Subcutaneous abdominal adipose tissue (tissue), 5 donors: Measurements from ENCODE around the gene ZNF302.

Experiments
- H3K27ac ChIP-seq: one replicate; pipeline ENCODE4 v1.7.0; 2013; ENCODE audit warnings: low read depth, mild to moderate bottlenecking, inconsistent platforms, low read length, moderate library complexity
- H3K27me3 ChIP-seq, 5 donors: one replicate each; pipeline ENCODE4 v1.7.0; 2013; ENCODE audit warnings: low read length in 5 of 5, inconsistent platforms in 1 of 5; ENCODE audit not compliant: control insufficient read depth in 5 of 5, insufficient read depth in 4 of 5
- H3K36me3 ChIP-seq, 5 donors: one replicate each; pipeline ENCODE4 v1.7.0; 2013; ENCODE audit warnings: low read length in 5 of 5; ENCODE audit not compliant: control insufficient read depth in 5 of 5, insufficient read depth in 5 of 5
- H3K4me1 ChIP-seq, 5 donors: one replicate each; pipeline ENCODE4 v1.7.0; 2013; ENCODE audit warnings: low read length in 5 of 5, mild to moderate bottlenecking in 3 of 5, moderate library complexity in 1 of 5; ENCODE audit not compliant: control insufficient read depth in 5 of 5, insufficient read depth in 5 of 5
- H3K4me3 ChIP-seq, 5 donors: one replicate each; pipeline ENCODE4 v1.7.0; 2013; ENCODE audit warnings: low read length in 5 of 5, low read depth in 1 of 5
- H3K9ac ChIP-seq, 5 donors: one replicate each; pipeline ENCODE4 v1.7.0; 2013; ENCODE audit warnings: low read length in 5 of 5, mild to moderate bottlenecking in 4 of 5, moderate library complexity in 3 of 5
- H3K9me3 ChIP-seq, 5 donors: one replicate each; pipeline ENCODE4 v1.7.0; 2013; ENCODE audit warnings: low read length in 5 of 5; ENCODE audit not compliant: control insufficient read depth in 5 of 5
- donor health status: healthy.
- donor health status: healthy.
- donor health status: healthy.
- donor health status: healthy.
- donor health status: healthy.

The ZNF302 gene

GRCh38 chr19:34686455-34686854, 9.0 kb downstream of the ZNF302 start:
- Histone ChIP-seq H3K9me3 (peaks cover 23 to 62% (median 48%) of the 10 kb centered on the region in 5 donors), H3K4me1 (no peaks in the 10 kb centered on the region), H3K36me3 (peaks cover 25 to 34% (median 32%) of the 10 kb centered on the region in 5 donors), H3K27ac (no peak overlapping the region), H3K27me3 (no peaks in the 10 kb centered on the region), H3K4me3 (no peak overlapping the region), H3K9ac (no peak overlapping the region)

GRCh38 chr19:34687348-34687747, 9.9 kb downstream of the ZNF302 start:
- no peaks in the 10 kb centered on the region for H3K4me1 ChIP-seq
- peaks cover 17 to 57% (median 41%) of the 10 kb centered on the region in 5 donors for H3K9me3 ChIP-seq

GRCh38 chr19:34688592-34688991, 11.1 kb downstream of the ZNF302 start:
- Histone ChIP-seq H3K9me3 (peaks cover 15 to 46% (median 40%) of the 10 kb centered on the region in 5 donors), H3K27me3 (no peaks in the 10 kb centered on the region), H3K27ac (no peak overlapping the region)

More at GRCh38 chr19:34687348-34687747, 9.9 kb downstream of the ZNF302 start:
- peak overlapping the region in 1 of 5 donors; percentile 4 for H3K4me3 ChIP-seq
- H3K27me3 ChIP-seq: no peaks in the 10 kb centered on the region
- no peak overlapping the region for H3K9ac ChIP-seq
- H3K36me3 ChIP-seq: peaks cover 16 to 27% (median 25%) of the 10 kb centered on the region in 5 donors
- no peak overlapping the region for H3K27ac ChIP-seq

GRCh38 chr19:34690372-34690771, 12.9 kb downstream of the ZNF302 start:
- H3K27ac ChIP-seq: no peak overlapping the region
- H3K4me1 ChIP-seq: no peaks in the 10 kb centered on the region
- H3K9ac ChIP-seq: no peak overlapping the region
- peaks cover 8 to 33% (median 26%) of the 10 kb centered on the region in 5 donors for H3K9me3 ChIP-seq
- H3K36me3 ChIP-seq: no peaks in the 10 kb centered on the region
- H3K27me3 ChIP-seq: no peaks in the 10 kb centered on the region
- no peak overlapping the region for H3K4me3 ChIP-seq

More at GRCh38 chr19:34688592-34688991, 11.1 kb downstream of the ZNF302 start:
- H3K9ac ChIP-seq: no peak overlapping the region
- peaks cover 3 to 15% (median 13%) of the 10 kb centered on the region in 5 donors for H3K36me3 ChIP-seq
- H3K4me1 ChIP-seq: no peaks in the 10 kb centered on the region
- H3K4me3 ChIP-seq: no peak overlapping the region

GRCh38 chr19:34692549-34692948, 15.1 kb downstream of the ZNF302 start:
- no peak overlapping the region for H3K9ac ChIP-seq

GRCh38 chr19:34707661-34708060, 30.2 kb downstream of the ZNF302 start:
- H3K4me1 ChIP-seq: no peaks in the 10 kb centered on the region
- no peaks in the 10 kb centered on the region for H3K36me3 ChIP-seq
- H3K27ac ChIP-seq: no peak overlapping the region
- no peak overlapping the region for H3K9ac ChIP-seq
- H3K27me3 ChIP-seq: no peaks in the 10 kb centered on the region
- H3K9me3 ChIP-seq: peaks cover 0 to 4% (median 0%) of the 10 kb centered on the region in 5 donors
- no peak overlapping the region for H3K4me3 ChIP-seq

More at GRCh38 chr19:34692549-34692948, 15.1 kb downstream of the ZNF302 start:
- Histone ChIP-seq H3K4me1 (no peaks in the 10 kb centered on the region), H3K27me3 (peaks cover 0 to 2% (median 0%) of the 10 kb centered on the region in 5 donors), H3K4me3 (no peak overlapping the region), H3K36me3 (no peaks in the 10 kb centered on the region), H3K27ac (no peak overlapping the region), H3K9me3 (peaks cover 2 to 14% (median 5%) of the 10 kb centered on the region in 5 donors)

GRCh38 chr19:34711890-34712289, 34.4 kb downstream of the ZNF302 start:
- H3K27ac ChIP-seq: no peak overlapping the region
- peaks cover 0 to 10% (median 0%) of the 10 kb centered on the region in 5 donors for H3K9me3 ChIP-seq
- H3K36me3 ChIP-seq: no peaks in the 10 kb centered on the region
- no peaks in the 10 kb centered on the region for H3K27me3 ChIP-seq
- no peak overlapping the region for H3K4me3 ChIP-seq
- no peak overlapping the region for H3K9ac ChIP-seq
- no peaks in the 10 kb centered on the region for H3K4me1 ChIP-seq

- no peak overlapping the region for H3K9ac ChIP-seq
- H3K36me3 ChIP-seq: no peaks in the 10 kb centered on the region
Observed at GRCh38 chr19:34712395-34713261, 35.1 kb downstream of the ZNF302 start.

GRCh38 chr19:34713262-34713637, 35.8 kb downstream of the ZNF302 start:
- Histone ChIP-seq H3K9me3 (peaks cover 0 to 8% (median 0%) of the 10 kb centered on the region in 5 donors), H3K4me1 (no peaks in the 10 kb centered on the region), H3K4me3 (no peak overlapping the region), H3K27me3 (no peaks in the 10 kb centered on the region), H3K27ac (no peak overlapping the region), H3K9ac (no peak overlapping the region), H3K36me3 (no peaks in the 10 kb centered on the region)

More at GRCh38 chr19:34712395-34713261, 35.1 kb downstream of the ZNF302 start:
- no peaks in the 10 kb centered on the region for H3K27me3 ChIP-seq
- no peaks in the 10 kb centered on the region for H3K4me1 ChIP-seq
- H3K27ac ChIP-seq: no peak overlapping the region
- no peak overlapping the region for H3K4me3 ChIP-seq
- peaks cover 0 to 8% (median 0%) of the 10 kb centered on the region in 5 donors for H3K9me3 ChIP-seq

- H3K27ac ChIP-seq: no peak overlapping the region
- peaks cover 0 to 8% (median 0%) of the 10 kb centered on the region in 5 donors for H3K9me3 ChIP-seq
- H3K4me3 ChIP-seq: no peak overlapping the region
- no peaks in the 10 kb centered on the region for H3K36me3 ChIP-seq
- H3K27me3 ChIP-seq: no peaks in the 10 kb centered on the region
- H3K4me1 ChIP-seq: no peaks in the 10 kb centered on the region
- H3K9ac ChIP-seq: no peak overlapping the region
Observed at GRCh38 chr19:34715357-34715756, 37.9 kb downstream of the ZNF302 start.
